GM21576 (cell line): ENCODE results near the gene TAF13.

Source experiments
- ATAC-seq: cut with Tn5 transposase; IDR thresholded peaks from one replicate; pipeline ENCODE4 v1.9.1; 2021; ENCODE audit warnings: mild to moderate bottlenecking, moderate library complexity; ENCODE audit not compliant: unreplicated experiment

Gene TAF13

GRCh38 chr1:109075531-109076490, at the start of gene TAF13:
TSS of gene TAF13 (minus strand) at chr1:109076003. CDS start at chr1:109075947, 56 bp downstream.
- peak; percentile 98 for ATAC-seq

GRCh38 chr1:109120356-109120755, 44.6 kb upstream of the TAF13 start:
- ATAC-seq = no peak

- ATAC-seq = no peak
These were observed 42.3 kb upstream of the TAF13 start for GRCh38 chr1:109118089-109118488.

- no peak for ATAC-seq
These were observed 40.5 kb upstream of the TAF13 start for GRCh38 chr1:109116286-109116685.

GRCh38 chr1:109115685-109116084, 39.9 kb upstream of the TAF13 start:
- no peak for ATAC-seq

- ATAC-seq = no peak
These were observed 38.5 kb upstream of the TAF13 start for GRCh38 chr1:109114342-109114674.

GRCh38 chr1:109113590-109114341, 38.0 kb upstream of the TAF13 start, which contains the start of gene ELAPOR1:
TSS of gene ELAPOR1 (plus strand) at chr1:109114115. CDS start at chr1:109114184, 69 bp downstream.
- peak; percentile 48 for ATAC-seq

- ATAC-seq = peak; percentile 69
These were observed 37.0 kb upstream of the TAF13 start for GRCh38 chr1:109112652-109113285.

GRCh38 chr1:109112056-109112651, 36.4 kb upstream of the TAF13 start:
- no peak for ATAC-seq

GRCh38 chr1:109111386-109112055, 35.7 kb upstream of the TAF13 start:
- ATAC-seq = no peak

- ATAC-seq = no peak
These were observed 34.1 kb upstream of the TAF13 start for GRCh38 chr1:109109906-109110305.

- no peak for ATAC-seq
These were observed 32.0 kb upstream of the TAF13 start for GRCh38 chr1:109107785-109108184.

GRCh38 chr1:109105881-109106280, 30.1 kb upstream of the TAF13 start:
- ATAC-seq = no peak

GRCh38 chr1:109104364-109105151, 28.8 kb upstream of the TAF13 start:
- ATAC-seq = no peak

- peak; percentile 92 for ATAC-seq
These were observed 24.4 kb upstream of the TAF13 start for GRCh38 chr1:109099938-109100773.

GRCh38 chr1:109096120-109096519, 20.3 kb upstream of the TAF13 start:
- no peak for ATAC-seq

- ATAC-seq = no peak
These were observed 19.8 kb upstream of the TAF13 start for GRCh38 chr1:109095631-109096030.

GRCh38 chr1:109094871-109095270, 19.1 kb upstream of the TAF13 start:
- ATAC-seq = no peak

- ATAC-seq = no peak
These were observed 18.6 kb upstream of the TAF13 start for GRCh38 chr1:109094377-109094803.
